HepG2 (cell line): ENCODE results near the gene DPF1.

Experiments used
- BCL6 ChIP-seq: IDR thresholded peaks from 2 replicates; pipeline ENCODE4 v1.6.1; 2016; ENCODE audit warnings: missing genetic modification reagents, missing compliant biosample characterization
- FOXJ3 ChIP-seq: sonication (generic); formaldehyde crosslinking; IDR thresholded peaks from 2 replicates; pipeline ENCODE4 v1.4.0; 2020; ENCODE audit warnings: missing genetic modification reagents, mild to moderate bottlenecking, borderline replicate concordance
- HNRNPUL1 ChIP-seq: fragments of 200-400 bp; formaldehyde crosslinking; IDR thresholded peaks from 2 replicates; pipeline ENCODE4 v1.6.1; 2017; ENCODE audit warnings: low read depth, mild to moderate bottlenecking, low read length, moderate library complexity
- IKZF5 ChIP-seq: IDR thresholded peaks from 2 replicates; pipeline ENCODE4 v1.6.1; 2018; ENCODE audit warnings: missing genetic modification reagents, mild to moderate bottlenecking, missing compliant biosample characterization
- MAFG ChIP-seq: sonication (generic); formaldehyde crosslinking; IDR thresholded peaks from 2 replicates; pipeline ENCODE4 v1.5.1; 2020; ENCODE audit warnings: mild to moderate bottlenecking, missing genetic modification reagents
- NFE2 ChIP-seq: sonication (generic); formaldehyde crosslinking; IDR thresholded peaks from 2 replicates; pipeline ENCODE4 v1.4.0; 2020; ENCODE audit warnings: missing genetic modification reagents
- NFE2L1 ChIP-seq: sonication (generic); formaldehyde crosslinking; IDR thresholded peaks from 2 replicates; pipeline ENCODE4 v1.4.0; 2020; ENCODE audit warnings: missing genetic modification reagents, mild to moderate bottlenecking, borderline replicate concordance
- NFE2L2 ChIP-seq: fragments of 150-350 bp; IDR thresholded peaks from 2 replicates; pipeline ENCODE4 v1.6.1; 2014; ENCODE audit warnings: low read length
- POLR2AphosphoS5 ChIP-seq: IDR thresholded peaks from 2 replicates; pipeline ENCODE4 v1.6.1; 2012; ENCODE audit warnings: low read depth, low read length
- TRIM24 ChIP-seq: sonication (generic); formaldehyde crosslinking; IDR thresholded peaks from 2 replicates; pipeline ENCODE4 v1.8.0; 2022; ENCODE audit warnings: mild to moderate bottlenecking, missing genetic modification reagents
- YY1 ChIP-seq: IDR thresholded peaks from 2 replicates; pipeline ENCODE4 v1.6.1; 2011; ENCODE audit warnings: low read length, low read depth, moderate library complexity, mild to moderate bottlenecking; ENCODE audit not compliant: insufficient read depth, insufficient replicate concordance
- ZNF24 ChIP-seq: fragments of 450-650 bp; IDR thresholded peaks from 2 replicates; pipeline ENCODE4 v1.6.1; 2017; ENCODE audit warnings: antibody characterized with exemption, mild to moderate bottlenecking

DNA sequence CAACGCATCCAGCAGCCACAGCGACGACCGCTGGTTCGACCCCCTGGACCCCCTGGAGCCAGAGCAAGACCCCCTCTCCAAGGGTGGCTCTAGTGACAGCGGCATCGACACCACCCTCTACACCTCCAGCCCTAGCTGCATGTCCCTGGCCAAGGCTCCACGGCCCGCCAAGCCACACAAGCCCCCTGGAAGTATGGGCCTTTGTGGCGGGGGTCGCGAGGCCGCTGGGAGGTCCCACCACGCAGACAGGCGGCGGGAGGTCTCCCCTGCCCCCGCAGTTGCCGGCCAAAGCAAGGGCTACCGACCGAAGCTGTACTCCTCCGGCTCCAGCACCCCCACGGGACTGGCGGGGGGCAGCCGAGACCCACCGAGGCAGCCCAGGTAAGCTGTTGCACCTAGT, 59.5 kb downstream of the DPF1 start:
- no peak for TF ChIP-seq POLR2AphosphoS5
- TF ChIP-seq NFE2 = no peak
- TF ChIP-seq FOXJ3 (CRISPR knock-in tag) = no peak
- TF ChIP-seq NFE2L1 (CRISPR knock-in tag) = no peak
- no peak for TF ChIP-seq MAFG
- TF ChIP-seq NFE2L2 = no peak
- no peak for TF ChIP-seq BCL6 (CRISPR knock-in tag)
- TF ChIP-seq HNRNPUL1 = no peak
- TF ChIP-seq YY1 = no peak
- TF ChIP-seq TRIM24 (CRISPR knock-in tag) = no peak
- TF ChIP-seq ZNF24 = no peak
- no peak for TF ChIP-seq IKZF5 (CRISPR knock-in tag)
